Psoas muscle (tissue), 8 donors: ENCODE results near the gene DLX3. TPM values are rescaled to one million over a fixed set of nuclear protein-coding genes. Genes with fewer than 3 reads are reported as not detected.

Experiments
- ATAC-seq, 4 donors: fragments of 200-7000 bp; cut with Tn5 transposase; one replicate each; pipeline ENCODE4 v1.9.1; 2020; ENCODE audit warnings: moderate library complexity in 3 of 4, mild to moderate bottlenecking in 2 of 4
- DNase-seq, 2 donors: peaks; one replicate each; pipeline ENCODE4 v3.0.0-alpha.2; 2020
- H3K27ac ChIP-seq: fragments of 200-600 bp; one replicate; pipeline ENCODE4 v1.8.0; 2022
- H3K27me3 ChIP-seq, 3 donors: fragments of 200-600 bp in 1 of 3; one replicate each; pipeline versions ENCODE4 v1.6.1 to v1.8.0; 2013 to 2022; ENCODE audit warnings: low read length in 2 of 3, mild to moderate bottlenecking in 2 of 3, moderate library complexity in 1 of 3; ENCODE audit not compliant: insufficient read depth in 3 of 3
- H3K36me3 ChIP-seq, 2 donors: fragments of 200-600 bp in 1 of 2; one replicate each; pipeline versions ENCODE4 v1.6.1 to v1.8.0; 2013 to 2022; ENCODE audit warnings: low read depth in 1 of 2, mild to moderate bottlenecking in 1 of 2, moderate library complexity in 1 of 2; ENCODE audit not compliant: insufficient read depth in 1 of 2
- H3K4me1 ChIP-seq: fragments of 200-600 bp; one replicate; pipeline ENCODE4 v1.8.0; 2022
- H3K4me3 ChIP-seq: fragments of 200-600 bp; one replicate; pipeline ENCODE4 v1.8.0; 2022; ENCODE audit warnings: mild to moderate bottlenecking
- H3K9me3 ChIP-seq: fragments of 200-600 bp; one replicate; pipeline ENCODE4 v1.8.0; 2022
- CTCF ChIP-seq: fragments of 200-600 bp; IDR thresholded peaks from one replicate; pipeline ENCODE4 v1.8.0; 2022; ENCODE audit warnings: antibody characterized with exemption
- WGBS, 3 donors: extraction: QIAGEN DNeasy Blood & Tissue Kit; methylation state at CpG; one replicate each; pipeline versions ENCODE4 v1.1.6 to v1.1.7; 2013; 5-methylcytosine and 5-hydroxymethylcytosine counted together
- intact Hi-C, 2 donors: fragments of 100-400 bp; cut with DNase I; formaldehyde crosslinking; loops; one replicate each; pipeline versions ENCODE4 v1.11.0 to v1.14.2; 2022
- polyA plus RNA-seq, 3 donors: library from polyadenylated mRNA; stranded (reverse); fragments of 200-250 nt; gene quantifications; one replicate each; pipeline ENCODE4 v1.2.3, GENCODE V29; 2013
- total RNA-seq, 4 donors: library from RNA; stranded (reverse); fragmentation: NEBNext Ultra II Directional in 2 of 4; extraction: Animal tissue kit (Norgen Biotek cat#: 25700) in 2 of 4; gene quantifications; one replicate each; pipeline versions ENCODE4 v1.2.1 to v1.2.4, GENCODE V29; 2021 to 2023
- donor health status: healthy with polysubstance abuse.
- donor health status: DM: no; HTN: no; CAD: no; lungs with moderate emphysema.
- donor health status: Bipolar disorder and iron deficiency.
- donor health status: healthy.
- donor health status: DM: yes; HTN: yes; CAD: no.
- donor health status: DM: no; HTN: no; CAD: no.
- donor health status: DM: no; HTN: no; CAD: no.
- donor health status: DM: yes; HTN: yes; CAD: no.

DLX3 gene
- total and polyA plus RNA-seq, 7 donors, result 0.03 TPM; not detected in 6

- 54 to 69% (median 67%) methylated on average over 4 of the region's 4 CpGs for WGBS, 3 donors
- no peak for ATAC-seq
- Histone ChIP-seq H3K27me3 (peaks cover 0 to 80% (median 36%) of the 10 kb centered on the region in 3 donors), H3K4me3 (no peak overlapping the region), H3K9me3 (no peaks in the 10 kb centered on the region), H3K27ac (no peak overlapping the region), H3K36me3 (no peaks in the 10 kb centered on the region), H3K4me1 (peaks cover 6% of the 10 kb centered on the region)
- no peak for TF ChIP-seq CTCF
- DNase-seq, result no peak
- intact Hi-C loops, result no loop called here
Observed at GRCh38 chr17:49989518-49989880, 5.5 kb downstream of the DLX3 start.

DNA sequence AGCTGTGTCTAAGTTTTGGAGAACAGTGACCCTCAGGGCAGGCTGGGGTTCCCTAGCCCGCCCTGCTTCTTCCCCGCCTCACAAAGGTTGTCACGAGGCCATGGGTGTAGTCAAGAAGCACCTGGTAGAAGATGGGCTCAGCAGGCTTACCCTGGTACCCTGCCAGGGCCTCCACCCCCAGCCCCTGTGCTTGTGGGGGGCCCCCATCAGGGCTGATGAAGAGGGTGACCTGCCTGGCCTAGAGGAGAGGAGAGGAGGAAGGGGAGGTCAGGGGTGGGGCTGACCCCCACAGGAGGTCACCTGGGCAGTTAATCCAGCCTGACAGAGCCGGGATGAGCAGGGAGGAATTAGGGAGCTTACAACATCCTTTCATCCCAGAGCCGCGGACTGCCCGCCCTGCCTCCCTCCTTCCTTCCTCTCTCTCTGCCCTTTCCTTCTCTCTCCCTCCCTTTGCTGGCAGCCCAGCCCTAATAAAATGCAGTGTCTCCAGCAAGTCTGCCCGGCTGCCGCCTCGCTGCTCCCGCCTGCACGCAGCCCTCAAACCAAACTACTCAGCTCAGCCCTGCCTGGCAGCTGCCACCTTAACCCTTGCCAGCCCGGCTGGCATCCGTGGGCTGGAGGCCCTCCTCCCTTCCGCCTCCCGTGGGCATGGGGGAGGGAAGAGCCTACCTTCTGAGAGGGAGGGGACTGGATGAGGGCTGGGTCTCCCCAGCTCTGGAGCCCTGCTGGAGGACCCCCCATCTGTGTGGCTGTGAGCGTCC, 7.2 kb downstream of the DLX3 start:
- Histone ChIP-seq H3K36me3 (no peaks in the 10 kb centered on the region), H3K4me3 (no peak overlapping the region), H3K9me3 (no peaks in the 10 kb centered on the region), H3K27me3 (peaks cover 0 to 63% (median 27%) of the 10 kb centered on the region in 3 donors), H3K4me1 (no peaks in the 10 kb centered on the region), H3K27ac (no peak overlapping the region)
- 10 to 15% (median 14%) methylated on average over 17 of the region's 17 CpGs for WGBS, 3 donors
- intact Hi-C loops, result no loop called here
- DNase-seq (no peak), ATAC-seq (no peak)
- no peak for TF ChIP-seq CTCF

DNA sequence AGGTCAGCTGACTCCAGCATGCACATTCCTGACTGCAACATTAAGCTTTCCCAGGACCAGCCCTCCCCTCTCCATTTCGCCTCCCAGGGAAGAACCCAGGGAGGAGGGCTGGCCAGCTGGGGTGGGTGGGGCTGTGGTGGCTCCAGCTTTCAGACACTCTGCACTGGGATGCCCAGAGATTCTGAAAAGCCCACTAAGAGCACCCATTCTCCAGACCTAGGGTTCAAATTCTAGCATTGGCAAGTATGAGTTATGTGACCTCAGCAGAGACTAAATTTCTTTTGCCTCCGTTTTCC, 7.8 kb downstream of the DLX3 start:
- intact Hi-C loops, result no loop called here
- ATAC-seq (no peak), DNase-seq (no peak)
- Histone ChIP-seq H3K27ac (no peak overlapping the region), H3K4me1 (no peaks in the 10 kb centered on the region), H3K27me3 (peaks cover 0 to 57% (median 24%) of the 10 kb centered on the region in 3 donors), H3K4me3 (no peak overlapping the region), H3K36me3 (no peaks in the 10 kb centered on the region), H3K9me3 (no peaks in the 10 kb centered on the region)
- TF ChIP-seq CTCF, result no peak
- WGBS, 3 donors, result 24 to 27% (median 26%) methylated on average over 2 of the region's 2 CpGs

GRCh38 chr17:49986396-49987289, 8.4 kb downstream of the DLX3 start:
- no peak for TF ChIP-seq CTCF
- H3K4me1 ChIP-seq, result no peaks in the 10 kb centered on the region
- H3K36me3 ChIP-seq, result no peaks in the 10 kb centered on the region
- 53 to 54% (median 54%) methylated on average over 6 of the region's 6 CpGs for WGBS, 3 donors
- peaks cover 0 to 51% (median 24%) of the 10 kb centered on the region in 3 donors for H3K27me3 ChIP-seq
- H3K27ac ChIP-seq, result no peak overlapping the region
- intact Hi-C loops, result no loop called here
- ATAC-seq (no peak), DNase-seq (no peak)
- H3K4me3 ChIP-seq, result no peak overlapping the region
- H3K9me3 ChIP-seq, result no peaks in the 10 kb centered on the region
